GM13977 (cell line): ENCODE measurements around the gene ETS2.

ENCODE experiments used
- DNase-seq: peaks from one replicate; pipeline ENCODE4 v3.0.0; 2012; ENCODE audit warnings: low spot score
- in situ Hi-C: fragments of 300-500 bp; cut with MboI; formaldehyde crosslinking; loops from one replicate; pipeline ENCODE4 v1.12.0; 2022; ENCODE audit warnings: low sequenced_read_pairs, low pct_unique_long_range_greater_than_20kb, mixed read lengths, inconsistent platforms; ENCODE audit not compliant: unreplicated experiment
- TF ChIP-seq, protein P1 (sequence below): IDR thresholded peaks from 2 replicates; pipeline ENCODE4 v1.5.1; 2012; ENCODE audit warnings: mild to moderate bottlenecking, control low read depth; ENCODE audit not compliant: insufficient read depth; ENCODE audit errors: extremely low read depth, missing control alignments

The ETS2 gene

DNA sequence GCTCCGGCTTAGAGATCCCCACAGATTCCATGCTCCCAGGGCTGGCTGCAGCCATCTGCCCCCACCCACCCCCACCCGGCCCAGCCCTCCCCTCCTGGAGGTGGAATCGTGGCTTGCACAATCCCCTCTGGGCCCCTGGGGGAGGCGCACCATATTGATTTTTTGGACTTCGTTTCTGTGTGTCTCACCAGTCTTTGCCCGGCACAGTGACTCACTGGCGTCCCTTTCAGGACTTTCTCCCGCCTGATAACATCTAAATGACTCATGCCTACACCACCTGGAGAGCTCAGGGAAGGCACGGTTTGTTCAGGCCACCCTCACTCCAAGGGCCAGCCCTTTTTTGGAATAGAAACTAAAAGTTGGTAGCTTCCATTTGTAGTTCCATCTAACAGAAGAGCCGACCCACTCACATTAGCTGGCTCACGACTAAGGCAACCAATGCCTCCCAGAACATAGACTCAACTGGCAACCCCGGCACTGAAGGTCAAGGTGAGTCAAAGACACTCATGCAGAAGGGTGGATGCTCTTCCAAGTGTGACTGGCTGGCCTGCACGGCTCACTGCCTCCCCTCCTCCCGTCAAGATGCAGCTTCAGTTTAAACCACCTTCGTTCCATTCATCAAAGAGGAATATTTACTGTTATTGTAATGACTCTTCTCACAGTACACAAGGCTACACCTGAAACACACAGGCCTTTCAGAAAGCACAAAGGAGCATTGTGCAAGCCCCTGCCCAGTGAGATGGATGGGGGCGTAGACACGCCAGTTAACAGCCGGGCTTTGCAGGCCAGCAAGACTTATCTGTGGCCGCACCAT lies 18.1 kb upstream of the ETS2 start:
- DNase-seq = no peak
- TF ChIP-seq, protein P1, sequence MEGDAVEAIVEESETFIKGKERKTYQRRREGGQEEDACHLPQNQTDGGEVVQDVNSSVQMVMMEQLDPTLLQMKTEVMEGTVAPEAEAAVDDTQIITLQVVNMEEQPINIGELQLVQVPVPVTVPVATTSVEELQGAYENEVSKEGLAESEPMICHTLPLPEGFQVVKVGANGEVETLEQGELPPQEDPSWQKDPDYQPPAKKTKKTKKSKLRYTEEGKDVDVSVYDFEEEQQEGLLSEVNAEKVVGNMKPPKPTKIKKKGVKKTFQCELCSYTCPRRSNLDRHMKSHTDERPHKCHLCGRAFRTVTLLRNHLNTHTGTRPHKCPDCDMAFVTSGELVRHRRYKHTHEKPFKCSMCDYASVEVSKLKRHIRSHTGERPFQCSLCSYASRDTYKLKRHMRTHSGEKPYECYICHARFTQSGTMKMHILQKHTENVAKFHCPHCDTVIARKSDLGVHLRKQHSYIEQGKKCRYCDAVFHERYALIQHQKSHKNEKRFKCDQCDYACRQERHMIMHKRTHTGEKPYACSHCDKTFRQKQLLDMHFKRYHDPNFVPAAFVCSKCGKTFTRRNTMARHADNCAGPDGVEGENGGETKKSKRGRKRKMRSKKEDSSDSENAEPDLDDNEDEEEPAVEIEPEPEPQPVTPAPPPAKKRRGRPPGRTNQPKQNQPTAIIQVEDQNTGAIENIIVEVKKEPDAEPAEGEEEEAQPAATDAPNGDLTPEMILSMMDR = no peak
- in situ Hi-C loops = no loop called here

DNA sequence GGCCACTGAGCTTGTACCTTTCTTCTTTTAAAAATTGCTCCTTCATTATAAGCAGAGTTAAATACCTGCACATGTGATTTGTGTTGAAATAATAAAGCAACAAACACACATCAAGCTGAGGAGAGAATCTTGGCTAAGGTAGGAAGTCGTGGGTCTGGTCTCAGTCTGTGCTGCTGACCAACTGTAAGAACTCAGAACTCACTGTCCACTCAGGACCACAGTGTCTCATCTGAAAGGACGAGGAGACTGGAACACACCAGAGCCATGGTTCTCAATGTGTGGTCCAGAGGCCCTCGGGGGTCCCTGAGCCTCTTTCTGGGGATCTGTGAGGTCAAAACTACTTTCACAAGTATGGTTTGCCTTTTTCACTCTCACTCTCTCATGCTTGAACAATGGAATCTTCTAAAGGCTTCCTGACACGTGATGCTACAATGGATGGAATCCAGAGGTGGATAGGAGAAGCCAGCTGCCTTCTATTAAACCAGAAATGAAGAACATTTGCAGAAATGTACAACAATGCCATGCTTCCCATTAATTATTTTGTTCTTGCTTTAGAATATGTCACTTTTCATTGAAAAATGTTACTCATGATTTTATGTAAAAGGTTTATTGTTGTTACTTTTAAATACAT lies 17.3 kb upstream of the ETS2 start:
- in situ Hi-C loops = no loop called here
- TF ChIP-seq, protein P1 = no peak
- DNase-seq = no peak

DNA sequence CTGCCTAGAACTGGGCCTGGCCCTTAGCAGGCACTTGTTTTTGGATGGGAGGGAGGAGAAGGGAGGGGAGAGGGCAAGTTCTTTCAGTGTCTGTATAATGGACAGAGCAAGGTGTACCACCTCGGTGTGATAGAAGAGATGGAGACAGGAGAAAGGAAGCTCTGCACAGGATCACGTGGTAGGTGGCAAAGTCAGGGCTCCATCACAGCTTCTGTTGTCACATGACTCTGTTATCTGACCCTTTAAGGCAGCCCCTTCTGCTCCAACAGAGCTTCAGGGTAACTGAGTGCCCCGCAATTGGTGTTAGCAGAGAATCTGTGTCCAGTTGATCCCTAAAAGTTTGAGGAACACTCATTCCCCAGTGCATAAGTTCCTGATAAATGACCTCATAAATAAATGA lies 16.5 kb upstream of the ETS2 start:
- TF ChIP-seq, protein P1 = no peak
- in situ Hi-C loops = no loop called here
- DNase-seq = no peak

DNA sequence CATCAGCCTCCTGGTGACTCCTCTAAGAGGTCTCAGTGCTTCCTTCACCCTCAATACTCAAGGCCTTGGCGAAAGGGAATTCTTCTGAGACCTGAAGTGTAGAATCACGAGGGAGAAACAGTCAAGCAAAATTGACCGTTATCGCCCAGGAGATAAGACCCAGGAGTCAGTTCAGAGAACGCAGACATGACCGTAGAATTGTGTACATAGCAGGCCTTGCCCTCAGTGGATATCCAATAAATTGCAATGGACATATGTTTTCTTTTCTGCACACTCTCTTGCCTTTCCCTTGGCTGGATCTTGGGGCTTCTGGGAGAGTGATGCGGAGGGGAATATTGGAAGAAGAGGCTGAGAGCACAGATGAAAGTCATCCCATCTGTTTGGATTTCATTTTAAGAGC lies 15.7 kb upstream of the ETS2 start:
- TF ChIP-seq, protein P1 = no peak
- no peak for DNase-seq
- in situ Hi-C loops = no loop called here

DNA sequence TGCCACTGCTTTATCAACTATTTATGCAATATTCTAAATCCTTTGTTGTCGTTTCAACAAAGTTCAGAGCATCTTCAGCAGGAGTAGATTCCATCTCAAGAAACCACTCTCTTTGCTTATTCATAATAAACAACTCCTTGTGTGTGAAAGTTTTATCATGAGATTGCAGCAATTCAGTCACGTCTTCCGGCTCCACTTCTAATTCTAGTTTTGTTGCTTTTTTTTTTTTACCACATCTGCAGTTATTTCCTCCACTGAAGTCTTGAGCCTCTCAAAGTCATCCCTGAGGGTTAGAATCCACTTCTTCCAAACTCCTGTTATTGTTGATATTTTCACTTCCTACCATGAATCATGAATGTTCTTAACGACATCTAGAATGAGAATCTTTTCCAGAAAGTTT lies 14.8 kb upstream of the ETS2 start:
- DNase-seq = no peak
- in situ Hi-C loops = no loop called here
- TF ChIP-seq, protein P1 = no peak

DNA sequence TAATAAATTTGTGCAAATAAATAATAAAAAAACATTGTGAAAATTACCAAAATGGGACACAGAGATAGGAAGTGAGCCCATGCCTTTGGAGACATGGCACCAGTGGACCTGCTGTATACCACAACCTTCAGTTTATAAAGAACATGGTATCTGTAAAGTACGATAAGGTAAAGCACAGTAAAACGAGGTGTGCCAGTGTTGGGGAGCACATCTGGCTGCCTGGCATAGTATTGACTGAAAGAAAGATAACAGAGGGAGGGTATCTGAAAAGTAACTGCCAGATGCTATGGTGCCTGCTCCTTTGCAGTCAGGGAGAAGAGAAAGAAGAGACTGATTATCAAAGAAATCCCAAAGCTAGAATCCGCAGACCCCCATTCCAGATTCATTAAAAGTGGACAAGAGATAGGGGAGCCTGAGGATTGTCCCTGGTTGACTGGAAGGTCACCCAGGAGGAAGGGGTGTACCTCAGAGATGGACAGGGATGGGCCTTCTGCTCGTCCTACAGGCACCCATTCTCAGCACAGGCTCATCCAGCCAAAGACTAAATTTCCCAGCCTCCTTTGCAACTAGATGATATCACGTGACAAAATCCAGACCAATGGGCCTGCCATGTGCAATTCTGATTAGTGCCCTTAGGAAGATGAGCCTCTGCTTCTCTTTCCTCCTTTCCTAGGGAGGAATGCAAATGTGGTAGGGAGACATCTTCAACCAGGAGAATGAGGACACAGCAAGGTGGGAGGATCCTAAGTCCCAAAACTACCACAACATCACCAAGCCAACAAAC lies 12.9 kb upstream of the ETS2 start:
- DNase-seq = no peak
- in situ Hi-C loops = no loop called here
- TF ChIP-seq, protein P1 = no peak
